Neutrophil (primary cell): ENCODE results near the gene TTC7B.

Experiments used
- H3K27ac ChIP-seq: fragments of 200-600 bp; sonication (generic); 2 replicates; pipeline ENCODE4 v1.5.1; 2016; ENCODE audit warnings: mild to moderate bottlenecking, moderate library complexity
- H3K27me3 ChIP-seq: fragments of 200-600 bp; sonication (generic); 2 replicates; pipeline ENCODE4 v1.6.0; 2016; ENCODE audit warnings: mild to moderate bottlenecking
- H3K36me3 ChIP-seq: fragments of 200-600 bp; sonication (generic); 2 replicates; pipeline ENCODE4 v1.5.1; 2017
- H3K4me1 ChIP-seq, 2 experiments: fragments of 200-600 bp in 1 of 2; sonication (generic) in 1 of 2; 1 replicate in 1 of 2; 2 replicates in 1 of 2; pipeline versions ENCODE4 v1.5.1 to v1.6.1; 2013 to 2016; ENCODE audit warnings: low read depth in 1 of 2, low read length in 1 of 2, mild to moderate bottlenecking in 1 of 2, moderate library complexity in 1 of 2; ENCODE audit not compliant: control insufficient read depth in 1 of 2, insufficient read depth in 1 of 2
- H3K4me3 ChIP-seq, 2 experiments: fragments of 200-600 bp in 1 of 2; sonication (generic) in 1 of 2; 1 replicate in 1 of 2; 2 replicates in 1 of 2; pipeline ENCODE4 v1.5.1; 2013 to 2016; ENCODE audit warnings: low read depth in 1 of 2, low read length in 1 of 2, mild to moderate bottlenecking in 1 of 2, moderate library complexity in 1 of 2
- H3K9me3 ChIP-seq: fragments of 200-600 bp; sonication (generic); 2 replicates; pipeline ENCODE4 v1.5.1; 2016
- CTCF ChIP-seq: fragments of 200-600 bp; sonication (generic); IDR thresholded peaks from 2 replicates; pipeline ENCODE4 v1.5.1; 2016; ENCODE audit warnings: antibody characterized with exemption

Gene TTC7B

GRCh38 chr14:90818715-90819114, 2.5 kb upstream of the TTC7B start:
- Histone ChIP-seq H3K36me3 (no peaks in the 10 kb centered on the region), H3K27me3 (peaks cover 6% of the 10 kb centered on the region), H3K9me3 (peaks cover 11% of the 10 kb centered on the region), H3K4me1 (peaks cover 15 to 16% of the 10 kb centered on the region in 2 experiments), H3K4me3 (no peak overlapping the region), H3K27ac (no peak overlapping the region)
- TF ChIP-seq CTCF: no peak

- Histone ChIP-seq H3K27ac (no peak overlapping the region), H3K36me3 (no peaks in the 10 kb centered on the region)
- no peak for TF ChIP-seq CTCF
These were observed 629 bp upstream of the TTC7B start for GRCh38 chr14:90816681-90817436.

GRCh38 chr14:90815572-90815821, 733 bp downstream of the TTC7B start:
- H3K4me3 ChIP-seq: peak overlapping the region; percentile 50 to 52
- no peaks in the 10 kb centered on the region for H3K9me3 ChIP-seq
- H3K27ac ChIP-seq: no peak overlapping the region
- H3K27me3 ChIP-seq: peaks cover 6% of the 10 kb centered on the region
- no peaks in the 10 kb centered on the region for H3K36me3 ChIP-seq
- H3K4me1 ChIP-seq: peaks cover 15 to 16% of the 10 kb centered on the region in 2 experiments
- TF ChIP-seq CTCF: no peak

More at GRCh38 chr14:90816681-90817436, 629 bp upstream of the TTC7B start:
- peak overlapping the region in 1 of 2 experiments; percentile 14 for H3K4me3 ChIP-seq
- H3K27me3 ChIP-seq: peaks cover 6% of the 10 kb centered on the region
- no peaks in the 10 kb centered on the region for H3K9me3 ChIP-seq
- H3K4me1 ChIP-seq: peaks cover 15 to 16% of the 10 kb centered on the region in 2 experiments

- H3K9me3 ChIP-seq: no peaks in the 10 kb centered on the region
- H3K36me3 ChIP-seq: no peaks in the 10 kb centered on the region
- peak overlapping the region in 1 of 2 experiments; percentile 52 for H3K4me3 ChIP-seq
- no peak overlapping the region for H3K27ac ChIP-seq
- H3K27me3 ChIP-seq: peaks cover 6% of the 10 kb centered on the region
- TF ChIP-seq CTCF: no peak
- H3K4me1 ChIP-seq: peaks cover 15 to 16% of the 10 kb centered on the region in 2 experiments
These were observed 1.2 kb downstream of the TTC7B start for GRCh38 chr14:90814806-90815571.

- Histone ChIP-seq H3K4me1 (peaks cover 10 to 15% of the 10 kb centered on the region in 2 experiments), H3K27me3 (peaks cover 6% of the 10 kb centered on the region), H3K4me3 (no peak overlapping the region), H3K36me3 (no peaks in the 10 kb centered on the region), H3K9me3 (no peaks in the 10 kb centered on the region), H3K27ac (no peak overlapping the region)
- no peak for TF ChIP-seq CTCF
These were observed 2.8 kb downstream of the TTC7B start for GRCh38 chr14:90813442-90813841.
